Measurements from ENCODE around the gene PREX1. TPM values are rescaled to one million over a fixed set of nuclear protein-coding genes. Genes with fewer than 3 reads are reported as not detected.

The PREX1 gene
- total RNA-seq, 1 donor from 2014 or later: 78.2 TPM

DNA sequence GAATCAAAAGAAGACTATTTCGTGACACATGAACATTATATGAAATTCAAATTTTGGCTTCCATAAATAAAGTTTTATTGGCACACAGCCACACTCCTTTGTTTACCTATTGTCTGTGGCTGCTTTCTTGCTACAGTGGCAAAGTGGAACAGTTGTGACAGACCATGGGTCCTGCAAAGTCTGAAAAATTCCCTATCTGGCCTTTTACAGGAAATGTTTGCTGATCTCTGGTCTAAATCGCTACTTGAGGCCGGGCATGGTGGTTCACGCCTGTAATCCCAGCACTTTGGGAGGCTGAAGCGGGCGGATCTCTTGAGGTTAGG lies 23.1 kb upstream of the PREX1 start:
- intact Hi-C loops (cut with DNase I): no loop called here
- no peak for ATAC-seq

DNA sequence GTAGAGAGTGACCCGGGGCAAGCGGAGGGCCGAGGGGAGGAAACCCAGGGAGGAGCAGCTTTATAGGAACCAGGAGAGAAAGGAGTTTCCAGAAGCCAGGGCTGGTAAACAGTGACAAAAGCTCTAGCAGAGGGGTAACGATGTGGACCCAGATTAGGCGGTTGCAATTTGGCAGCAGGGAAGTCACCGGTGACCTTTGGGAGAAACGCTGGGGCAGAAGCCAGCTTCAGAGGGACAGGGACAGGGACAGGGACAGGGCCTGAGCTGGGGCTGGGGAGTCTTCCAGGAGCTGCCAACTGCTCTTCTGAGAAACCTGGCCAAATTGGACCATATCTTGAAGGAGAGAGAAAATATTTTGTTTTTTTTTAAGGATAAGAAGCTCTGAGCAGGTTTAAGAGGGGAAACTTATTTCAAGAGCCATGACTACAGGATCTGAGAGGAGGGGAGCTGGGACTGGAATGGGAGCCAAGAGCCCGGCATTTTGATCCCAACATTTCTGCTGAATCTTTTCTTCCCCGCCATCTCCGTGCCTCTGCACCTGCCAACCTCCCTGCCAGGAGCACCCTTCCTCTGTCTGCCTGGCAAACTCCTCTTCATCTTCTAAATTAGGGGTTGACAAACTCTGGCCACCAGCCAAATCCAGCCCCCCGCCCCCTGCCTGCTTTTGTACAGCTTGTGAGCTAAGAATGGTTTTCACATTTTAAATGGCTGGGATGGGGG lies 22.6 kb upstream of the PREX1 start:
- Histone ChIP-seq H3K27ac (no peak overlapping the region), H3K4me3 (no peak overlapping the region), H3K9me3 (no peaks in the 10 kb centered on the region), H3K36me3 (no peaks in the 10 kb centered on the region), H3K4me1 (no peaks in the 10 kb centered on the region), H3K27me3 (ENCODE audit: low read depth) (peaks cover 18% of the 10 kb centered on the region)
- ATAC-seq (no peak), DNase-seq (no peak)
- intact Hi-C loops (cut with DNase I): no loop called here
- TF ChIP-seq, protein P1, sequence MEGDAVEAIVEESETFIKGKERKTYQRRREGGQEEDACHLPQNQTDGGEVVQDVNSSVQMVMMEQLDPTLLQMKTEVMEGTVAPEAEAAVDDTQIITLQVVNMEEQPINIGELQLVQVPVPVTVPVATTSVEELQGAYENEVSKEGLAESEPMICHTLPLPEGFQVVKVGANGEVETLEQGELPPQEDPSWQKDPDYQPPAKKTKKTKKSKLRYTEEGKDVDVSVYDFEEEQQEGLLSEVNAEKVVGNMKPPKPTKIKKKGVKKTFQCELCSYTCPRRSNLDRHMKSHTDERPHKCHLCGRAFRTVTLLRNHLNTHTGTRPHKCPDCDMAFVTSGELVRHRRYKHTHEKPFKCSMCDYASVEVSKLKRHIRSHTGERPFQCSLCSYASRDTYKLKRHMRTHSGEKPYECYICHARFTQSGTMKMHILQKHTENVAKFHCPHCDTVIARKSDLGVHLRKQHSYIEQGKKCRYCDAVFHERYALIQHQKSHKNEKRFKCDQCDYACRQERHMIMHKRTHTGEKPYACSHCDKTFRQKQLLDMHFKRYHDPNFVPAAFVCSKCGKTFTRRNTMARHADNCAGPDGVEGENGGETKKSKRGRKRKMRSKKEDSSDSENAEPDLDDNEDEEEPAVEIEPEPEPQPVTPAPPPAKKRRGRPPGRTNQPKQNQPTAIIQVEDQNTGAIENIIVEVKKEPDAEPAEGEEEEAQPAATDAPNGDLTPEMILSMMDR (IDR thresholded peaks at IDR 0.05): no peak

More for the DNA sequence above, 23.1 kb upstream of the PREX1 start:
- TF ChIP-seq, protein P1 (IDR thresholded peaks at IDR 0.05): no peak
- Histone ChIP-seq H3K36me3 (no peaks in the 10 kb centered on the region), H3K27me3 (ENCODE audit: low read depth) (peaks cover 18% of the 10 kb centered on the region), H3K9me3 (no peaks in the 10 kb centered on the region), H3K27ac (no peak overlapping the region), H3K4me3 (no peak overlapping the region), H3K4me1 (no peaks in the 10 kb centered on the region)
- no peak for DNase-seq

- no peak for DNase-seq
- intact Hi-C loops (cut with DNase I): no loop called here
- Histone ChIP-seq H3K4me3 (no peak overlapping the region), H3K4me1 (no peaks in the 10 kb centered on the region), H3K27ac (no peak overlapping the region), H3K27me3 (ENCODE audit: low read depth) (peaks cover 18% of the 10 kb centered on the region), H3K9me3 (no peaks in the 10 kb centered on the region), H3K36me3 (no peaks in the 10 kb centered on the region)
- TF ChIP-seq, protein P1 (IDR thresholded peaks at IDR 0.05): no peak
- ATAC-seq: no peak
These were observed 22.0 kb upstream of the PREX1 start for GRCh38 chr20:48849779-48850178.

DNA sequence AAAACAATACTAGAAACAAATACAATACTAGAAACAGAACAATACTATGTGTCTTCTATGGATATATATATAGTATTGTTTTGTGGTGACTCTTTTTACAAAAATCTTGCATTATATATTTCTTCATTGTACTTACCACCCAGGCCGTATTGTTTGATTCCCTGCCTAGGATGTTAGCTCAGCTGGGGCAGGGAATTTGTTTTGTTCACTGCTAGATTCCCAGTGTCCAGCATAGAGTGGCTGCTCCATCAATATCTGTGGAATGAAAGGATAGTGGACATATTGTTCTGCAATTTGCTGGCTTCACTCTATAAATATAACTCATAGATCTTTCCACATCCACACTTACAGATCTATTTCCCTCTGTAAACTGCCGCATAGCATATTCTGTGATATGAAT lies 21.5 kb upstream of the PREX1 start:
- DNase-seq (no peak), ATAC-seq (no peak)
- no peaks in the 10 kb centered on the region for H3K4me1 ChIP-seq
- no peak overlapping the region for H3K4me3 ChIP-seq
- no peak overlapping the region for H3K27ac ChIP-seq
- no peaks in the 10 kb centered on the region for H3K9me3 ChIP-seq
- intact Hi-C loops (cut with DNase I): no loop called here
- no peaks in the 10 kb centered on the region for H3K36me3 ChIP-seq
- TF ChIP-seq, protein P1 (IDR thresholded peaks at IDR 0.05): no peak
- H3K27me3 ChIP-seq (ENCODE audit: low read depth): peaks cover 18% of the 10 kb centered on the region

- H3K27me3 ChIP-seq (ENCODE audit: low read depth): peaks cover 14% of the 10 kb centered on the region
These were observed 19.9 kb upstream of the PREX1 start for GRCh38 chr20:48847498-48848205.

More at GRCh38 chr20:48847498-48848205, 19.9 kb upstream of the PREX1 start:
- H3K27ac ChIP-seq: no peak overlapping the region
- DNase-seq (no peak), ATAC-seq (no peak)
- no peak overlapping the region for H3K4me3 ChIP-seq
- intact Hi-C loops (cut with DNase I): no loop called here
- H3K36me3 ChIP-seq: no peaks in the 10 kb centered on the region
- TF ChIP-seq, protein P1 (IDR thresholded peaks at IDR 0.05): no peak
- no peaks in the 10 kb centered on the region for H3K4me1 ChIP-seq
- no peaks in the 10 kb centered on the region for H3K9me3 ChIP-seq

Measured in lower lobe of right lung (tissue), 2 donors.